Liver (tissue), 9 donors: Measurements from ENCODE around the gene RMND5A. TPM values are rescaled to one million over a fixed set of nuclear protein-coding genes. Genes with fewer than 3 reads are reported as not detected.

Experiments used
- DNase-seq: peaks from one replicate; pipeline ENCODE4 v3.0.0-alpha.2; 2017; ENCODE audit warnings: low spot score
- H3K27ac ChIP-seq, 2 donors: one replicate each; pipeline ENCODE4 v1.7.0; 2013; ENCODE audit warnings: inconsistent platforms in 2 of 2, low read length in 2 of 2, control low read depth in 1 of 2, low read depth in 1 of 2, mild to moderate bottlenecking in 1 of 2
- H3K27me3 ChIP-seq, 4 donors: one replicate each; pipeline versions ENCODE4 v1.6.1 to v1.7.0; 2013; ENCODE audit warnings: low read length in 3 of 4, inconsistent platforms in 1 of 4, mild to moderate bottlenecking in 1 of 4, moderate library complexity in 1 of 4; ENCODE audit not compliant: control insufficient read depth in 4 of 4, insufficient read depth in 4 of 4
- H3K36me3 ChIP-seq, 4 donors: one replicate each; pipeline versions ENCODE4 v1.6.1 to v1.7.0; 2013; ENCODE audit warnings: low read length in 3 of 4, mild to moderate bottlenecking in 3 of 4, low read depth in 1 of 4, moderate library complexity in 1 of 4; ENCODE audit not compliant: control insufficient read depth in 4 of 4, insufficient read depth in 3 of 4
- H3K4me1 ChIP-seq, 4 donors: one replicate each; pipeline versions ENCODE4 v1.6.1 to v1.7.0; 2013; ENCODE audit warnings: low read length in 3 of 4, mild to moderate bottlenecking in 3 of 4, moderate library complexity in 1 of 4; ENCODE audit not compliant: control insufficient read depth in 4 of 4, insufficient read depth in 4 of 4
- H3K4me3 ChIP-seq, 3 donors: one replicate each; pipeline versions ENCODE4 v1.6.1 to v1.7.0; 2013; ENCODE audit warnings: low read length in 3 of 3, control low read depth in 1 of 3, low read depth in 1 of 3, mild to moderate bottlenecking in 1 of 3
- H3K9ac ChIP-seq, 2 donors: one replicate each; pipeline ENCODE4 v1.7.0; 2013; ENCODE audit warnings: low read length in 2 of 2, mild to moderate bottlenecking in 2 of 2, moderate library complexity in 2 of 2, control low read depth in 1 of 2, low read depth in 1 of 2
- H3K9me3 ChIP-seq, 4 donors: one replicate each; pipeline versions ENCODE4 v1.6.1 to v1.7.0; 2013; ENCODE audit warnings: low read length in 3 of 4; ENCODE audit not compliant: control insufficient read depth in 4 of 4
- EGR1 ChIP-seq, 2 donors: IDR thresholded peaks; 2 replicates each; pipeline ENCODE4 v1.6.1; 2016 to 2018; ENCODE audit warnings: antibody characterized with exemption in 2 of 2, low read depth in 2 of 2
- FOXA1 ChIP-seq: IDR thresholded peaks from 2 replicates; pipeline ENCODE4 v1.6.1; 2016; ENCODE audit warnings: antibody characterized with exemption
- FOXA2 ChIP-seq: IDR thresholded peaks from 2 replicates; pipeline ENCODE4 v1.6.1; 2016; ENCODE audit warnings: antibody characterized with exemption
- GABPA ChIP-seq, 2 donors: IDR thresholded peaks in 1 of 2; conservative IDR thresholded peaks in 1 of 2; 2 replicates each; pipeline ENCODE4 v1.6.1; 2016; ENCODE audit warnings: antibody characterized with exemption in 2 of 2, mild to moderate bottlenecking in 1 of 2, moderate library complexity in 1 of 2
- HNF4A ChIP-seq, 2 donors: conservative IDR thresholded peaks; 2 replicates each; pipeline ENCODE4 v1.6.1; 2016; ENCODE audit warnings: antibody characterized with exemption in 2 of 2, mild to moderate bottlenecking in 2 of 2
- HNF4G ChIP-seq: IDR thresholded peaks from 2 replicates; pipeline ENCODE4 v1.6.1; 2016; ENCODE audit warnings: antibody characterized with exemption
- JUND ChIP-seq, 2 donors: IDR thresholded peaks; 2 replicates each; pipeline ENCODE4 v1.6.1; 2016; ENCODE audit warnings: antibody characterized with exemption in 2 of 2
- NR2F2 ChIP-seq: IDR thresholded peaks from 2 replicates; pipeline ENCODE4 v1.6.1; 2016; ENCODE audit warnings: antibody characterized with exemption
- RAD21 ChIP-seq, 2 donors: IDR thresholded peaks; 2 replicates each; pipeline ENCODE4 v1.6.1; 2016; ENCODE audit warnings: antibody characterized with exemption in 2 of 2, mild to moderate bottlenecking in 2 of 2
- RXRA ChIP-seq, 2 donors: IDR thresholded peaks; 2 replicates each; pipeline ENCODE4 v1.6.1; 2017 to 2018; ENCODE audit warnings: antibody characterized with exemption in 2 of 2, mild to moderate bottlenecking in 1 of 2
- SP1 ChIP-seq: IDR thresholded peaks from 2 replicates; pipeline ENCODE4 v1.6.1; 2018; ENCODE audit warnings: antibody characterized with exemption, mild to moderate bottlenecking
- TAF1 ChIP-seq: conservative IDR thresholded peaks from 2 replicates; pipeline ENCODE4 v1.6.1; 2016; ENCODE audit warnings: antibody characterized with exemption, mild to moderate bottlenecking
- WGBS: extraction: QIAGEN DNeasy Blood & Tissue Kit; methylation state at CpG from one replicate; pipeline ENCODE4 v1.1.7; 2013; 5-methylcytosine and 5-hydroxymethylcytosine counted together
- polyA plus RNA-seq, 2 donors: library from polyadenylated mRNA; stranded (reverse) in 1 of 2; unstranded in 1 of 2; fragments of 200-250 nt in 1 of 2; fragments of >200 nt in 1 of 2; fragmentation: Nextera tagmentation in 1 of 2; extraction: Ambion mirVana in 1 of 2; gene quantifications; one replicate each; pipeline versions ENCODE4 v1.2.1 to v1.2.3, GENCODE V29; 2013 to 2015
- total RNA-seq, 2 donors: library from RNA; depleted of rRNA; stranded (reverse); fragments of >200 nt; gene quantifications; one replicate each; pipeline ENCODE4 v1.2.3, GENCODE V29; 2014
- TF ChIP-seq, protein P1 (sequence below): IDR thresholded peaks from 2 replicates; pipeline ENCODE4 v1.6.1; 2016; ENCODE audit warnings: antibody characterized with exemption
- TF ChIP-seq, protein P2 (sequence below): IDR thresholded peaks from 2 replicates; pipeline ENCODE4 v1.6.1; 2016; ENCODE audit warnings: antibody characterized with exemption
- TF ChIP-seq, protein P3 (sequence below): fragments of 150-350 bp; IDR thresholded peaks from 2 replicates; pipeline ENCODE4 v1.5.1; 2017; ENCODE audit warnings: improper control_type of control experiment, low read depth, low read length; ENCODE audit not compliant: missing input control
- TF ChIP-seq, protein P4 (sequence below): IDR thresholded peaks from 2 replicates; pipeline ENCODE4 v1.6.1; 2016; ENCODE audit warnings: antibody characterized with exemption
- TF ChIP-seq, protein P5 (sequence below): IDR thresholded peaks from 2 replicates; pipeline ENCODE4 v1.6.1; 2016; ENCODE audit warnings: antibody characterized with exemption, mild to moderate bottlenecking
- donor health status: healthy.
- donor health status: healthy.
- donor health status: healthy.
- donor health status: healthy.
- donor health status: healthy.

The RMND5A gene
- total and polyA plus RNA-seq, 4 donors, result 8.8 to 74.5 (median 29.2) TPM

DNA sequence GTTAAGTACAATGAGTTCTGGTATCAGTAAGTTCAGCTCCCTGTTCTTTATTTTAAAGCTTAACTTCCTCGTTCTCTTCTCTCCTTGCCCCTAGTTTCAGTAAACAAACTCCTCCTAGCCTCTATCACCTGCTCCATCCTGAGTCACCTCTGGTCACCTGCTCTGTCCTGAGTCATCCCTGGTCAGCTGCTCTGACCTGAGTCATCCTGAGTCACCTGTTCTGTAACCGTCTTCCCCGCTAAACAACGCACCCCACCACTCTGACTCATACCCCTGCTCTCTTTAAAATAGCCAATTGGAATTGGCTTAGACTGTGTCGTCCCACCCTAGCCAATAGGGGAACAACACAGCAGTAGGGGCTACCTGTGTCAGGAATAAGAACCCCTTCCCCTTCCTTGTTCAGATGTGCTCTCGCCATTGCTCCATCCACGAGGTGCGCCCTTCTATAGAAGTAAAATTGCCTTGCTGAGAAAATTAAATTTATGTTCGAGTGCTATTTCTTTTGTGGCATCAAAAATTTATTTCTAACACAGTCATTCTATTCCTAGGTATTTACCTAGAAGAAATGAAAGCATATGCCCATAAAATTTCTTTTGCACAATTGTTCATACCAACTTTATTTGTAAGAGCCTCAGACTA is 24.9 kb upstream of the RMND5A start:
- H3K36me3 ChIP-seq, result no peaks in the 10 kb centered on the region
- no peaks in the 10 kb centered on the region for H3K4me1 ChIP-seq
- no peak for DNase-seq
- no peak overlapping the region for H3K9ac ChIP-seq
- no peaks in the 10 kb centered on the region for H3K27me3 ChIP-seq
- TF ChIP-seq, protein P1, sequence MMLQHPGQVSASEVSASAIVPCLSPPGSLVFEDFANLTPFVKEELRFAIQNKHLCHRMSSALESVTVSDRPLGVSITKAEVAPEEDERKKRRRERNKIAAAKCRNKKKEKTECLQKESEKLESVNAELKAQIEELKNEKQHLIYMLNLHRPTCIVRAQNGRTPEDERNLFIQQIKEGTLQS, result no peak
- TF ChIP-seq RXRA (IDR thresholded peaks at IDR 0.05) (no peak), EGR1 (IDR thresholded peaks at IDR 0.05; ENCODE audit: low read depth in 2 of 2) (no peak), FOXA2 (no peak), SP1 (no peak), HNF4A (conservative IDR thresholded peaks at IDR 0.05) (no peak), RAD21 (IDR thresholded peaks at IDR 0.05) (no peak), GABPA (IDR thresholded peaks at IDR 0.05 in 1 of 2, conservative IDR thresholded peaks at IDR 0.05 in 1 of 2) (no peak), FOXA1 (no peak), HNF4G (no peak), TAF1 (no peak), NR2F2 (no peak), JUND (IDR thresholded peaks at IDR 0.05) (no peak)
- TF ChIP-seq, protein P2, sequence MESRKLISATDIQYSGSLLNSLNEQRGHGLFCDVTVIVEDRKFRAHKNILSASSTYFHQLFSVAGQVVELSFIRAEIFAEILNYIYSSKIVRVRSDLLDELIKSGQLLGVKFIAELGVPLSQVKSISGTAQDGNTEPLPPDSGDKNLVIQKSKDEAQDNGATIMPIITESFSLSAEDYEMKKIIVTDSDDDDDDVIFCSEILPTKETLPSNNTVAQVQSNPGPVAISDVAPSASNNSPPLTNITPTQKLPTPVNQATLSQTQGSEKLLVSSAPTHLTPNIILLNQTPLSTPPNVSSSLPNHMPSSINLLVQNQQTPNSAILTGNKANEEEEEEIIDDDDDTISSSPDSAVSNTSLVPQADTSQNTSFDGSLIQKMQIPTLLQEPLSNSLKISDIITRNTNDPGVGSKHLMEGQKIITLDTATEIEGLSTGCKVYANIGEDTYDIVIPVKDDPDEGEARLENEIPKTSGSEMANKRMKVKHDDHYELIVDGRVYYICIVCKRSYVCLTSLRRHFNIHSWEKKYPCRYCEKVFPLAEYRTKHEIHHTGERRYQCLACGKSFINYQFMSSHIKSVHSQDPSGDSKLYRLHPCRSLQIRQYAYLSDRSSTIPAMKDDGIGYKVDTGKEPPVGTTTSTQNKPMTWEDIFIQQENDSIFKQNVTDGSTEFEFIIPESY, result no peak
- TF ChIP-seq, protein P3, sequence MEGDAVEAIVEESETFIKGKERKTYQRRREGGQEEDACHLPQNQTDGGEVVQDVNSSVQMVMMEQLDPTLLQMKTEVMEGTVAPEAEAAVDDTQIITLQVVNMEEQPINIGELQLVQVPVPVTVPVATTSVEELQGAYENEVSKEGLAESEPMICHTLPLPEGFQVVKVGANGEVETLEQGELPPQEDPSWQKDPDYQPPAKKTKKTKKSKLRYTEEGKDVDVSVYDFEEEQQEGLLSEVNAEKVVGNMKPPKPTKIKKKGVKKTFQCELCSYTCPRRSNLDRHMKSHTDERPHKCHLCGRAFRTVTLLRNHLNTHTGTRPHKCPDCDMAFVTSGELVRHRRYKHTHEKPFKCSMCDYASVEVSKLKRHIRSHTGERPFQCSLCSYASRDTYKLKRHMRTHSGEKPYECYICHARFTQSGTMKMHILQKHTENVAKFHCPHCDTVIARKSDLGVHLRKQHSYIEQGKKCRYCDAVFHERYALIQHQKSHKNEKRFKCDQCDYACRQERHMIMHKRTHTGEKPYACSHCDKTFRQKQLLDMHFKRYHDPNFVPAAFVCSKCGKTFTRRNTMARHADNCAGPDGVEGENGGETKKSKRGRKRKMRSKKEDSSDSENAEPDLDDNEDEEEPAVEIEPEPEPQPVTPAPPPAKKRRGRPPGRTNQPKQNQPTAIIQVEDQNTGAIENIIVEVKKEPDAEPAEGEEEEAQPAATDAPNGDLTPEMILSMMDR, result no peak
- TF ChIP-seq, protein P4, sequence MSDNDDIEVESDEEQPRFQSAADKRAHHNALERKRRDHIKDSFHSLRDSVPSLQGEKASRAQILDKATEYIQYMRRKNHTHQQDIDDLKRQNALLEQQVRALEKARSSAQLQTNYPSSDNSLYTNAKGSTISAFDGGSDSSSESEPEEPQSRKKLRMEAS, result no peak
- TF ChIP-seq, protein P5, sequence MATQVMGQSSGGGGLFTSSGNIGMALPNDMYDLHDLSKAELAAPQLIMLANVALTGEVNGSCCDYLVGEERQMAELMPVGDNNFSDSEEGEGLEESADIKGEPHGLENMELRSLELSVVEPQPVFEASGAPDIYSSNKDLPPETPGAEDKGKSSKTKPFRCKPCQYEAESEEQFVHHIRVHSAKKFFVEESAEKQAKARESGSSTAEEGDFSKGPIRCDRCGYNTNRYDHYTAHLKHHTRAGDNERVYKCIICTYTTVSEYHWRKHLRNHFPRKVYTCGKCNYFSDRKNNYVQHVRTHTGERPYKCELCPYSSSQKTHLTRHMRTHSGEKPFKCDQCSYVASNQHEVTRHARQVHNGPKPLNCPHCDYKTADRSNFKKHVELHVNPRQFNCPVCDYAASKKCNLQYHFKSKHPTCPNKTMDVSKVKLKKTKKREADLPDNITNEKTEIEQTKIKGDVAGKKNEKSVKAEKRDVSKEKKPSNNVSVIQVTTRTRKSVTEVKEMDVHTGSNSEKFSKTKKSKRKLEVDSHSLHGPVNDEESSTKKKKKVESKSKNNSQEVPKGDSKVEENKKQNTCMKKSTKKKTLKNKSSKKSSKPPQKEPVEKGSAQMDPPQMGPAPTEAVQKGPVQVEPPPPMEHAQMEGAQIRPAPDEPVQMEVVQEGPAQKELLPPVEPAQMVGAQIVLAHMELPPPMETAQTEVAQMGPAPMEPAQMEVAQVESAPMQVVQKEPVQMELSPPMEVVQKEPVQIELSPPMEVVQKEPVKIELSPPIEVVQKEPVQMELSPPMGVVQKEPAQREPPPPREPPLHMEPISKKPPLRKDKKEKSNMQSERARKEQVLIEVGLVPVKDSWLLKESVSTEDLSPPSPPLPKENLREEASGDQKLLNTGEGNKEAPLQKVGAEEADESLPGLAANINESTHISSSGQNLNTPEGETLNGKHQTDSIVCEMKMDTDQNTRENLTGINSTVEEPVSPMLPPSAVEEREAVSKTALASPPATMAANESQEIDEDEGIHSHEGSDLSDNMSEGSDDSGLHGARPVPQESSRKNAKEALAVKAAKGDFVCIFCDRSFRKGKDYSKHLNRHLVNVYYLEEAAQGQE, result no peak
- peaks cover 0 to 9% (median 3%) of the 10 kb centered on the region in 4 donors for H3K9me3 ChIP-seq
- H3K27ac ChIP-seq, result no peak overlapping the region
- peak overlapping the region in 1 of 3 donors; percentile 41 for H3K4me3 ChIP-seq
- WGBS, result 93% methylated on average over 9 of the region's 9 CpGs
